GM10266 (cell line): ENCODE measurements around the gene CASS4.

Experiments
- DNase-seq: peaks from one replicate; pipeline ENCODE4 v3.0.0; 2012; ENCODE audit errors: extremely low spot score
- CTCF ChIP-seq: IDR thresholded peaks from 2 replicates; pipeline ENCODE4 v1.5.1; 2012; ENCODE audit warnings: mild to moderate bottlenecking, low read depth; ENCODE audit not compliant: control insufficient read depth, insufficient read depth; ENCODE audit errors: missing control alignments

Gene CASS4

GRCh38 chr20:56411759-56412472 lies at the start of gene CASS4:
CASS4 (plus strand) TSS chr20:56412260; CDS start chr20:56412459, 199 bp downstream.
- DNase-seq, result no peak
- TF ChIP-seq CTCF, result no peak

DNA sequence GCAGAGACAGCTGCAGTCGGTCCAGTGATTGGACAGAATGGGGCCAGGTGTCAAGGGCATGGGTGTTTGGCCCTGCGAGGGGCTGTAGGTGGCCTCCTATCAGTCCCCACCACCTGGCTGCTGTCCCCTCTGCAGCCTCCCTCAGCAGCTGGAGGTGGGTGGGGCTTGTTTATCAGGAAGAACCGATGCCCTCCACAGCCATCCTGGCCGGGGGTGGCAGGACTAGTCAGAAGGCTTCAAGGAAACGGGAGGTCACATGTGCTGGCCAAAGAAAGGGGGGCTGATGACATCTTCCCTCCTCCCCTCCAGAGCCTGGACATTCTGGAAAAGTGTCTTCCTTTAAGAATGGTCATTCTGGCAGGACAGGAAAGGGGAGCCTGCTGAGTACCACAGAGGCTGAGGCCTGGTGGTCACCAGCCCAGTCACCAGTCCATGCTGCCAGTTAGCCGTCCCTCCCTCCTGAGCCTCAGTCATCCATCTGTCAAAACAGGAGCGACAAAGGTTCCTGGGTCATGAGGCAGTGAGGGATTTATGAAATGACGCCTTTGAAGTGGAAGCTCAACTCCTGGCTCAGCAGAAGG lies 49.1 kb upstream of the CASS4 start:
- DNase-seq, result no peak
- TF ChIP-seq CTCF, result no peak

- TF ChIP-seq CTCF, result no peak
- no peak for DNase-seq
These were observed 48.6 kb upstream of the CASS4 start for GRCh38 chr20:56363491-56363890.

DNA sequence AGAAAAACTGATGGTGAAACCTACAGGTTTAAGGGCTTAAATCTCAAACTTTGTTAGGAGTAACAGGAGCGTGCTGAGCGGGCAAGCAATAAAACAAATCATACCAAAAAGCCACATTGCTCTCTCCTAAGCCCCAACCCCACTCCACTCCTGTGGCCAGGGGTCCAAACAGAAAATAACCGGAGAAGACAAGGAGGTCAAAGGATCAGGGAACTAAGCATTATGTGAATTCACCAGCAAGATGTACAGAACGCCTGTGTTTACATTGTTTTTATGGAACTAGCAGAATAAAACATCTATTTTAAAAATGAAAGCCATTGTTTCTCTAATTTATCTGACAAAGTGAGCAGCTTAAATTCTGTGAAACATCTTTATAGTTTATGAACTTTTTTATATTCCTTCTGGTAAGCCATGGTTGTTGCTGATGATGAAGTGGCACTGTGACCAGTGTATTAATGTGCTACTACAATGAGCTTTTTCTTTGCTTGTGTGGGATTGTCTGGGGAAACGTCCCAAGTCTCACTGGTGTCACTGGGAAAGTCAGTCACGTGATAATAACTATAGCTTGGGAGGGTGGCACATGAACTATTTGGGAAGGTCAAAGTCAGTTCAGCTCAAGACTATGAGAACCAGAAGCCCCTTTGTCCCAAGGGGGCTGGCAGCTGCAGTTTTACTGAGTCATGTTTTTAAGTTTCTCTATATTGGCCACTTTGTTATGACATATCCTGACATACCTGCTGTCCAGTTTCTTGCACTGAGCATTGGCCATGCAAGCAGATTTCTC lies 43.5 kb upstream of the CASS4 start:
- no peak for DNase-seq

DNA sequence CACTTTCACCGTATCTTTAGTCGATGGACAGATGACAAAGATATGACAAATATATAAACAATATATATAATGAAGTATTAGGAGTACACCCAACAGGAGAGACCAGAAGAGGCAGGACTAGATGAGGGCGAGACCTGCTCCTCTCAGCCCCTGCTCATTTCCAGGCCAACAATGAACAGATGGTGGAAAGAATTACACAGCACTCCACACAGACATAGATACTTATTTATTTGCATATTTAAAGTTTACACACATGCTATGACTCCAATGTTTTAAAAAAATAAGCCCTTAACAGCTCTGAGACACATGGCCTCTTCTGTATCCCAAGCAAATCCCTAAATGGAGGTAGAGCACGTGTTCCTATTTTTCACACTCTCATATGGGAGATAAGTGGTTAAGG lies 42.9 kb upstream of the CASS4 start:
- DNase-seq, result no peak
- TF ChIP-seq CTCF, result no peak

More for the DNA sequence above, 43.5 kb upstream of the CASS4 start:
- no peak for TF ChIP-seq CTCF

- TF ChIP-seq CTCF, result no peak
- no peak for DNase-seq
These were observed 40.1 kb upstream of the CASS4 start for GRCh38 chr20:56371977-56372376.

GRCh38 chr20:56372850-56373249 lies 39.2 kb upstream of the CASS4 start:
- DNase-seq, result no peak
- no peak for TF ChIP-seq CTCF
